HFF-Myc (cell line): ENCODE results near the gene CD52.

Experiments
- DNase-seq: peaks from one replicate; pipeline ENCODE4 v3.0.0-alpha.2; 2011; ENCODE audit warnings: low read depth; ENCODE audit errors: extremely low read depth
- H3K4me3 ChIP-seq: replicated peaks from 2 replicates; pipeline ENCODE4 v1.5.1; 2011; ENCODE audit warnings: low read depth, mild to moderate bottlenecking, control low read depth, low read length
- CTCF ChIP-seq: IDR thresholded peaks from 2 replicates; pipeline ENCODE4 v1.5.1; 2012; ENCODE audit warnings: mild to moderate bottlenecking, low read depth, low read length, control low read depth; ENCODE audit errors: missing control alignments

Gene CD52

GRCh38 chr1:26318338-26319064 lies 743 bp downstream of the CD52 start:
- TF ChIP-seq CTCF, result no peak
- no peak overlapping the region for H3K4me3 ChIP-seq
- DNase-seq, result no peak

GRCh38 chr1:26320896-26321295 lies 3.1 kb downstream of the CD52 start:
- H3K4me3 ChIP-seq, result no peak overlapping the region
- TF ChIP-seq CTCF, result no peak
- no peak for DNase-seq

- DNase-seq, result peak; percentile 59
- H3K4me3 ChIP-seq, result no peak overlapping the region
- TF ChIP-seq CTCF, result peak; percentile 82
These were observed 3.7 kb downstream of the CD52 start for GRCh38 chr1:26321315-26322041.

DNA sequence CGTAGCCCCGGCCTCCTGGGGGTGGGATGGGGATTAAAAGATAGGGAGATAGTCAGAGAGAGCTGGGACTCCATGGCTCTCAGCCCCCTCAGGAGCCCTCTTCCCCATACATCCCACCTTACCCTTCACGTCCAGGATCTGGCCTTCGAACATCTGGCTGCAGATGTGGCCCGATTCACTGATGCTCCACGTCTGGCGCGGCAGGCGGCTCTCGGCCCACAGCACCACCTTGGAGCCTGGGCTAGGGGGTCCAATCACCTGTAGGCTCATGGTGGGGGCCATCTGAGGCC lies 4.2 kb downstream of the CD52 start:
- H3K4me3 ChIP-seq, result no peak overlapping the region
- no peak for TF ChIP-seq CTCF

GRCh38 chr1:26323382-26323781 lies 5.6 kb downstream of the CD52 start:
- no peak overlapping the region for H3K4me3 ChIP-seq
- TF ChIP-seq CTCF, result no peak
- DNase-seq, result no peak

More for the DNA sequence above, 4.2 kb downstream of the CD52 start:
- no peak for DNase-seq

GRCh38 chr1:26324550-26324949 lies 6.8 kb downstream of the CD52 start:
- no peak for DNase-seq
- no peak overlapping the region for H3K4me3 ChIP-seq
- TF ChIP-seq CTCF, result no peak
